Mesendoderm (in vitro differentiated cells): ENCODE measurements around the gene VSTM2L.
A peak's percentile ranks its signal among the peaks of the same experiment; 100 is the strongest.

Source experiments
- DNase-seq: peaks from one replicate; pipeline ENCODE4 v3.0.0; 2013
- H2AK5ac ChIP-seq: 2 replicates; pipeline ENCODE4 v1.6.1; 2013; ENCODE audit warnings: low read length, inconsistent platforms
- H2BK120ac ChIP-seq: 2 replicates; pipeline ENCODE4 v1.6.1; 2013; ENCODE audit warnings: low read depth, mild to moderate bottlenecking, low read length, moderate library complexity, mixed read lengths
- H2BK15ac ChIP-seq: replicated peaks from 2 replicates; pipeline ENCODE4 v1.6.1; 2013; ENCODE audit warnings: low read depth, mild to moderate bottlenecking, moderate library complexity
- H2BK5ac ChIP-seq: 2 replicates; pipeline ENCODE4 v1.6.1; 2013; ENCODE audit warnings: low read length, inconsistent platforms
- H3K18ac ChIP-seq: 2 replicates; pipeline ENCODE4 v1.6.1; 2013; ENCODE audit warnings: mild to moderate bottlenecking, low read length, mixed read lengths
- H3K23ac ChIP-seq: one replicate; pipeline ENCODE4 v1.6.1; 2013; ENCODE audit warnings: low read length
- H3K27ac ChIP-seq: 2 replicates; pipeline ENCODE4 v1.5.1; 2013; ENCODE audit warnings: low read depth, mild to moderate bottlenecking, inconsistent platforms, low read length, moderate library complexity
- H3K27me3 ChIP-seq: 2 replicates; pipeline ENCODE4 v1.6.1; 2013; ENCODE audit warnings: low read length, control low read depth, mild to moderate bottlenecking, inconsistent platforms; ENCODE audit not compliant: insufficient read depth, poor library complexity
- H3K36me3 ChIP-seq: 2 replicates; pipeline ENCODE4 v1.6.1; 2013; ENCODE audit warnings: low read length, inconsistent platforms; ENCODE audit not compliant: control insufficient read depth, insufficient read depth
- H3K4ac ChIP-seq: one replicate; pipeline ENCODE4 v1.6.1; 2013; ENCODE audit warnings: low read depth, mild to moderate bottlenecking, low read length, moderate library complexity
- H3K4me1 ChIP-seq: 2 replicates; pipeline ENCODE4 v1.6.1; 2013; ENCODE audit warnings: low read depth, low read length, inconsistent platforms; ENCODE audit not compliant: control insufficient read depth
- H3K4me2 ChIP-seq: 2 replicates; pipeline ENCODE4 v1.6.1; 2013; ENCODE audit warnings: low read length
- H3K4me3 ChIP-seq: 2 replicates; pipeline ENCODE4 v1.5.1; 2013; ENCODE audit warnings: mild to moderate bottlenecking, low read length
- H3K56ac ChIP-seq: one replicate; pipeline ENCODE4 v1.6.1; 2013; ENCODE audit warnings: low read length
- H3K79me1 ChIP-seq: 2 replicates; pipeline ENCODE4 v1.6.1; 2013; ENCODE audit warnings: low read length, inconsistent platforms
- H3K79me2 ChIP-seq: 2 replicates; pipeline ENCODE4 v1.6.1; 2013; ENCODE audit warnings: mild to moderate bottlenecking, low read length; ENCODE audit not compliant: control insufficient read depth, insufficient read depth
- H3K9ac ChIP-seq: 2 replicates; pipeline ENCODE4 v1.6.1; 2013; ENCODE audit warnings: low read length, inconsistent platforms
- H4K5ac ChIP-seq: one replicate; pipeline ENCODE4 v1.6.1; 2013; ENCODE audit warnings: low read length
- H4K8ac ChIP-seq: one replicate; pipeline ENCODE4 v1.6.1; 2013; ENCODE audit warnings: low read depth, mild to moderate bottlenecking, control low read depth, low read length, moderate library complexity
- WGBS: extraction: QIAGEN DNeasy Blood & Tissue Kit; methylation state at CpG from one replicate; pipeline ENCODE4 v1.1.7; 2013; ENCODE audit warnings: low lambda C conversion rate, missing lambda C conversion rate; ENCODE audit not compliant: insufficient coverage; ENCODE audit errors: extremely low coverage; 5-methylcytosine and 5-hydroxymethylcytosine counted together

The VSTM2L gene

GRCh38 chr20:37941332-37941731 is 38.4 kb downstream of the VSTM2L start:
- no peak overlapping the region for H2AK5ac ChIP-seq
- no peaks in the 10 kb centered on the region for H3K79me1 ChIP-seq
- no peak overlapping the region for H3K23ac ChIP-seq
- H3K18ac ChIP-seq = no peak overlapping the region
- no peak overlapping the region for H3K9ac ChIP-seq
- no peaks in the 10 kb centered on the region for H3K79me2 ChIP-seq
- H3K4me3 ChIP-seq = no peak overlapping the region
- no peak overlapping the region for H2BK15ac ChIP-seq
- no CpG with 5 or more reads among the region's 8 CpGs for WGBS
- H4K8ac ChIP-seq = no peak overlapping the region
- H3K56ac ChIP-seq = no peak overlapping the region
- no peaks in the 10 kb centered on the region for H3K4me1 ChIP-seq
- H2BK120ac ChIP-seq = no peak overlapping the region
- H3K4me2 ChIP-seq = no peak overlapping the region
- no peaks in the 10 kb centered on the region for H3K36me3 ChIP-seq
- no peak overlapping the region for H3K27ac ChIP-seq
- no peak overlapping the region for H3K4ac ChIP-seq
- no peak overlapping the region for H4K5ac ChIP-seq
- peak; percentile 54 for DNase-seq
- H3K27me3 ChIP-seq = no peaks in the 10 kb centered on the region
- no peak overlapping the region for H2BK5ac ChIP-seq

DNA sequence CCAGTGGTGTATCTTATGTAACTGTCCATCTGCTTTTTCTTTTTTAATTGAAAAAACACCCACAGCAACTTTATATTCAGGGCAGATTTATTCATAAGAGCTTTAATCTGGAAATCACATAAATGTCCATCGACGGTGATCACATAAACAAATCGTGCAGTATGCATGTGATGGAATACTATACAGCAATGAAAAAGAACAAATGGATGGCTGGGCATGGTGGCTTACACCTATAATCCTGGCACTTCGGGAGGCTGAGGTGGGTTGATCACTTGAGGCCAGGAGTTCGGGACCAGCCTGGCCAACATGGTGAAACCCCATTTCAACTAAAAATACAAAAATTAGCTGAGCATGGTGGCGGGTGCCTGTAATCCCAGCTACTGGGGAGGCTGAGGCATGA is 39.1 kb downstream of the VSTM2L start:
- Histone ChIP-seq H3K36me3 (no peaks in the 10 kb centered on the region), H2BK15ac (no peak overlapping the region), H3K4me1 (no peaks in the 10 kb centered on the region), H3K4me2 (no peak overlapping the region), H4K8ac (no peak overlapping the region), H3K27ac (no peak overlapping the region), H3K4me3 (no peak overlapping the region), H3K56ac (no peak overlapping the region), H2BK5ac (no peak overlapping the region), H3K18ac (no peak overlapping the region), H3K23ac (no peak overlapping the region), H3K79me1 (no peaks in the 10 kb centered on the region), H3K27me3 (no peaks in the 10 kb centered on the region), H2AK5ac (no peak overlapping the region), H3K4ac (no peak overlapping the region), H3K9ac (no peak overlapping the region), H2BK120ac (no peak overlapping the region), H3K79me2 (no peaks in the 10 kb centered on the region), H4K5ac (no peak overlapping the region)
- no peak for DNase-seq
- WGBS = no CpG with 5 or more reads among the region's 6 CpGs

GRCh38 chr20:37943033-37943432 is 40.1 kb downstream of the VSTM2L start:
- H3K4ac ChIP-seq = no peak overlapping the region
- H3K4me3 ChIP-seq = no peak overlapping the region
- no peak overlapping the region for H4K5ac ChIP-seq
- no peak overlapping the region for H3K9ac ChIP-seq
- no peaks in the 10 kb centered on the region for H3K27me3 ChIP-seq
- no peak overlapping the region for H3K27ac ChIP-seq
- no peaks in the 10 kb centered on the region for H3K79me1 ChIP-seq
- H2BK15ac ChIP-seq = no peak overlapping the region
- no peak overlapping the region for H3K4me2 ChIP-seq
- WGBS = no CpG with 5 or more reads among the region's 12 CpGs
- H3K18ac ChIP-seq = no peak overlapping the region
- H3K36me3 ChIP-seq = no peaks in the 10 kb centered on the region
- H2BK5ac ChIP-seq = no peak overlapping the region
- H3K79me2 ChIP-seq = no peaks in the 10 kb centered on the region
- no peak overlapping the region for H2AK5ac ChIP-seq
- H4K8ac ChIP-seq = no peak overlapping the region
- no peak overlapping the region for H2BK120ac ChIP-seq
- DNase-seq = no peak
- H3K23ac ChIP-seq = no peak overlapping the region
- H3K56ac ChIP-seq = no peak overlapping the region
- no peaks in the 10 kb centered on the region for H3K4me1 ChIP-seq

DNA sequence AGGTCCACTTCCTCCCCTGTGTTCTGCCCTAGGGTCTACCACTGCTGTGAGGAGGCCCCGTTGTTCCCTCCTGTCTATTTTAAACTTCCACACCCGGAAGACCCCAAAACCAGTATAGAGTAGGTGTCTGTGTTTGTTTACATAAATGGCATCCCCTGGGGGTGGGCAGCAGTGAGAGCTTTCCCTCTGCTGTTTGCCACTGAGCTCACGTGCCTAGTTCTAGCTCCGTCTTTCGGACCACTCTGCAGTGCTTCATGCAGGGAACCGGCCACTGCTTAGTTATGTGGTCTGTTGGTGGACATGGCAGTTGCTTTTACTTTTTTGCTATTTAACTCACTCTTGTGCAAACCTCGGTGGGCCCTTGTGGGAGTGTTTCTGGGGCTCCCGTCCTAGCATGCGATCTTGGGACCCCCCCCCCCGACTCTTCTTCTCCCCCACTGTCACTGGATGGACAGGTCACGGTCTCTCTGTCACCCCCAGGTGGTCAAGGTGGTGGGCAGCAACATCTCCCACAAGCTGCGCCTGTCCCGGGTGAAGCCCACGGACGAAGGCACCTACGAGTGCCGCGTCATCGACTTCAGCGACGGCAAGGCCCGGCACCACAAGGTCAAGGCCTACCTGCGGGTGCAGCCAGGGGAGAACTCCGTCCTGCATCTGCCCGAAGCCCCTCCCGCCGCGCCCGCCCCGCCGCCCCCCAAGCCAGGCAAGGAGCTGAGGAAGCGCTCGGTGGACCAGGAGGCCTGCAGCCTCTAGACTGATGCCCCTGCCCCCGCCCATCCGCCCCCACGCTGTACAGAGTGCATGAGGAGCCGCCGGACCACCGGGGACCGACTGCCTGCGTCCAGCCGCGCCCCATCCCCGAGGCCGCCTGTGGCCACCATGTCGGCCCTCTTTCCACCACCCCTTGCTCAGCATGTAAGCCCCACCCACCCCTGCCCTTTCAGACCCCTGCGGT is 40.9 kb downstream of the VSTM2L start:
- Histone ChIP-seq H2BK5ac (no peak overlapping the region), H3K4me2 (no peak overlapping the region), H3K79me1 (no peaks in the 10 kb centered on the region), H3K4me3 (no peak overlapping the region), H3K4ac (no peak overlapping the region), H3K9ac (no peak overlapping the region), H3K36me3 (no peaks in the 10 kb centered on the region), H3K79me2 (no peaks in the 10 kb centered on the region), H2BK120ac (no peak overlapping the region), H3K27me3 (no peaks in the 10 kb centered on the region), H4K5ac (no peak overlapping the region), H3K23ac (no peak overlapping the region), H2AK5ac (no peak overlapping the region), H3K27ac (no peak overlapping the region), H2BK15ac (no peak overlapping the region), H3K18ac (no peak overlapping the region), H3K4me1 (no peaks in the 10 kb centered on the region), H3K56ac (no peak overlapping the region), H4K8ac (no peak overlapping the region)
- no peak for DNase-seq
- no CpG with 5 or more reads among the region's 47 CpGs for WGBS

DNA sequence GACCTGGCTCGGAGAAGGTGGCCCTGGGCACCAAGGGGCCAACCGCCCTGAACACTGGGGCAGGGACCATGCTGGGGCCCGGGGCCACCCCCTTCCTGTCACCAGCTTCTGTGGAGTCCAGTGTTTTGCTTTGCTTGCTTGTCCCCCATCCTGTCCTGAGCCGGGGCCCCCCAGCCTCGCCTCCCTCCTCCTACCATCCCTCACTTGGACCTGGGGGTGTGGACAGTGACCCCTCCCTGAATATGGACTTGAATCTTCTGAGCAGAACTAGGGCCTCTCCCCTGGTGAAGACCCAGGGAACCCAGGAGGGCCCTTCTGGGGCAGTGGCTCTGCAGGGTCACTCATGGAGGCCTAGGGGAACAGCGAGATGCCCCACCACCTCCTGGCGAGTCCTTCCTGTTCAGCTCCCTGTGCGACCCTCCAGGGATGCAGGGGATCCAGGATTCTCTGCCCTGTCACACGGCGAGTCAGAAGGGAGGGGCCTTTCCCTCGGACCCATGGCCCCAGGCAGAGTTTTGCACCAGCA is 41.6 kb downstream of the VSTM2L start:
- Histone ChIP-seq H3K27ac (no peak overlapping the region), H2BK120ac (no peak overlapping the region), H4K8ac (no peak overlapping the region), H3K27me3 (no peaks in the 10 kb centered on the region), H3K79me2 (no peaks in the 10 kb centered on the region), H2AK5ac (no peak overlapping the region), H4K5ac (no peak overlapping the region), H3K79me1 (no peaks in the 10 kb centered on the region), H3K4ac (no peak overlapping the region), H3K18ac (no peak overlapping the region), H3K56ac (no peak overlapping the region), H3K36me3 (no peaks in the 10 kb centered on the region), H3K9ac (no peak overlapping the region), H2BK15ac (no peak overlapping the region), H3K4me3 (no peak overlapping the region), H3K4me1 (no peaks in the 10 kb centered on the region), H3K4me2 (no peak overlapping the region), H2BK5ac (no peak overlapping the region), H3K23ac (no peak overlapping the region)
- no CpG with 5 or more reads among the region's 11 CpGs for WGBS
- no peak for DNase-seq
